CD14-positive monocyte (primary cell): ENCODE measurements around the gene BTBD7. TPM values are rescaled to one million over a fixed set of nuclear protein-coding genes. Genes with fewer than 3 reads are reported as not detected.

Source experiments
- DNase-seq, 3 donors: peaks; one replicate each; pipeline ENCODE4 v3.0.0-alpha.2; 2011 to 2022
- H2AFZ ChIP-seq: 2 replicates; pipeline ENCODE4 v1.6.0; 2012; ENCODE audit warnings: mild to moderate bottlenecking, low read depth, low read length, inconsistent platforms; ENCODE audit not compliant: insufficient read depth, poor library complexity, severe bottlenecking
- H3K27ac ChIP-seq, 2 donors: 1 replicate in 1 of 2; 2 replicates in 1 of 2; pipeline ENCODE4 v1.5.1; 2012 to 2013; ENCODE audit warnings: low read length in 2 of 2, control low read depth in 1 of 2, inconsistent platforms in 1 of 2, low read depth in 1 of 2, mild to moderate bottlenecking in 1 of 2
- H3K27me3 ChIP-seq, 2 donors: one replicate each; pipeline versions ENCODE4 v1.6.0 to v1.6.1; 2011 to 2013; ENCODE audit warnings: low read length in 2 of 2; ENCODE audit not compliant: control insufficient read depth in 2 of 2, insufficient read depth in 2 of 2
- H3K36me3 ChIP-seq, 2 donors: replicated peaks in 1 of 2; 1 replicate in 1 of 2; 2 replicates in 1 of 2; pipeline versions ENCODE4 v1.5.1 to v1.6.1; 2012 to 2013; ENCODE audit warnings: low read length in 2 of 2, control low read depth in 1 of 2, inconsistent platforms in 1 of 2, mild to moderate bottlenecking in 1 of 2; ENCODE audit not compliant: insufficient read depth in 2 of 2, control insufficient read depth in 1 of 2
- H3K4me1 ChIP-seq, 2 donors: 1 replicate in 1 of 2; 2 replicates in 1 of 2; pipeline versions ENCODE4 v1.5.1 to v1.6.1; 2012 to 2013; ENCODE audit warnings: low read length in 2 of 2, control low read depth in 1 of 2, inconsistent platforms in 1 of 2, mild to moderate bottlenecking in 1 of 2, moderate library complexity in 1 of 2; ENCODE audit not compliant: insufficient read depth in 2 of 2, control insufficient read depth in 1 of 2
- H3K4me2 ChIP-seq: replicated peaks from 2 replicates; pipeline ENCODE3; 2012; ENCODE audit warnings: low read length, moderate library complexity, mild to moderate bottlenecking; ENCODE audit not compliant: poor library complexity, severe bottlenecking; ENCODE audit errors: extremely low read depth
- H3K4me3 ChIP-seq, 3 experiments: fragments of 200-600 bp in 1 of 3; sonication (generic) in 1 of 3; replicated peaks in 1 of 3; 1 replicate in 2 of 3; 2 replicates in 1 of 3; pipeline ENCODE4 v1.5.1; 2011 to 2013; ENCODE audit warnings: low read length in 3 of 3, mild to moderate bottlenecking in 3 of 3, control low read depth in 2 of 3, low read depth in 2 of 3, inconsistent platforms in 1 of 3, moderate library complexity in 1 of 3
- H3K79me2 ChIP-seq: 2 replicates; pipeline ENCODE4 v1.6.0; 2012; ENCODE audit warnings: mild to moderate bottlenecking, control low read depth, inconsistent platforms, low read length, moderate library complexity; ENCODE audit not compliant: insufficient read depth
- H3K9ac ChIP-seq: 2 replicates; pipeline ENCODE4 v1.6.0; 2017; ENCODE audit warnings: low read length, mild to moderate bottlenecking; ENCODE audit not compliant: insufficient read depth, poor library complexity, severe bottlenecking
- H3K9me3 ChIP-seq, 2 donors: replicated peaks in 1 of 2; 1 replicate in 1 of 2; 2 replicates in 1 of 2; pipeline versions ENCODE4 v1.5.1 to v1.6.1; 2012 to 2013; ENCODE audit warnings: low read length in 2 of 2, control low read depth in 1 of 2; ENCODE audit not compliant: control insufficient read depth in 1 of 2, insufficient read depth in 1 of 2
- H4K20me1 ChIP-seq: 2 replicates; pipeline ENCODE4 v1.6.0; 2012; ENCODE audit warnings: mild to moderate bottlenecking, low read length, control low read depth, moderate library complexity; ENCODE audit not compliant: insufficient read depth
- H3K27ac Mint-ChIP-seq, 7 donors: one replicate each; pipeline ENCODE4 v1.8.0; 2020; ENCODE audit warnings: mild to moderate bottlenecking in 7 of 7, mixed read lengths in 7 of 7, moderate library complexity in 6 of 7, inconsistent platforms in 2 of 7
- H3K27me3 Mint-ChIP-seq, 3 donors: one replicate each; pipeline ENCODE4 v1.8.0; 2021 to 2022; ENCODE audit warnings: low read depth in 3 of 3, mild to moderate bottlenecking in 3 of 3, mixed read lengths in 3 of 3, moderate library complexity in 3 of 3, inconsistent platforms in 1 of 3
- H3K36me3 Mint-ChIP-seq, 2 donors: one replicate each; pipeline ENCODE4 v1.8.0; 2020; ENCODE audit warnings: mixed read lengths in 2 of 2, inconsistent platforms in 1 of 2, mild to moderate bottlenecking in 1 of 2
- H3K4me1 Mint-ChIP-seq: one replicate; pipeline ENCODE4 v1.8.0; 2020; ENCODE audit warnings: mild to moderate bottlenecking, mixed read lengths
- H3K4me3 Mint-ChIP-seq, 2 donors: one replicate each; pipeline ENCODE4 v1.8.0; 2020; ENCODE audit warnings: mild to moderate bottlenecking in 2 of 2, mixed read lengths in 2 of 2, moderate library complexity in 1 of 2
- H3K9me3 Mint-ChIP-seq, 7 donors: one replicate each; pipeline ENCODE4 v1.8.0; 2020 to 2022; ENCODE audit warnings: mixed read lengths in 7 of 7, mild to moderate bottlenecking in 6 of 7, moderate library complexity in 6 of 7, inconsistent platforms in 2 of 7
- WGBS: methylation state at CpG from one replicate; pipeline ENCODE4 v1.1.5; 2013; ENCODE audit warnings: missing lambda C conversion rate; ENCODE audit not compliant: insufficient coverage; 5-methylcytosine and 5-hydroxymethylcytosine counted together
- intact Hi-C, 2 donors: fragments of 100-400 bp; cut with micrococcal nuclease; formaldehyde crosslinking; loops; one replicate each; pipeline versions ENCODE4 v1.15.0 to v1.15.1; 2023
- polyA plus RNA-seq, 3 donors: library from polyadenylated mRNA; depleted of rRNA in 1 of 3; unstranded in 2 of 3; stranded (reverse) in 1 of 3; fragments of 300-500 nt in 2 of 3; fragments of >200 nt in 1 of 3; fragmentation: Illumina TruSeq in 2 of 3; gene quantifications; 1 replicate in 2 of 3; 2 replicates in 1 of 3; pipeline ENCODE4 v1.2.3, GENCODE V29; 2012 to 2021
- TF ChIP-seq, protein P1 (sequence below): fragments of 200-600 bp; IDR thresholded peaks from one replicate; pipeline ENCODE4 v1.8.0; 2022; ENCODE audit warnings: antibody characterized with exemption, mild to moderate bottlenecking

BTBD7 gene
- polyA plus RNA-seq, 3 donors = 8.3 to 8.6 (median 8.5) TPM

DNA sequence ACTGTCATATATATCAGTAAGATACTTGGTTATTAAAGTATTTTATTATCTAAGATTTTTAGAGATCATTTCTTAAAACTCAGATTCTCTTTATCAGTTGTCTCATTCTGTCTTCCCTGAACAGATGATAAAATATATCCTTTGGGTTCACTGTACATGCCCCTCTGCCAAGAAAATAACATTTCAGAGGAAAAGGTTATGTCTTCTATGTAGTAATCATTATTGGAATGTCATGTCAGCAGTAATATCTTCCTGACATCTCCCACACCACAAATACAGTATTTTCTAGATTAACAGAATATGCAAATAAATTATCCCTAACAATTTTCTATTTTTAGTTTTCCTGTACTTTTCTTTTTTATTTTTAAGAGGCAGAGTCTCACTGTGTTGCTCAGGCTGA lies 26.0 kb downstream of the BTBD7 start:
- Histone ChIP-seq H3K4me2 (no peak overlapping the region), H3K9ac (no peak overlapping the region), H3K4me1 (peaks cover 14 to 15% of the 10 kb centered on the region in 2 donors), H3K4me3 (no peak overlapping the region), H3K36me3 (no peaks in the 10 kb centered on the region), H3K9me3 (no peaks in the 10 kb centered on the region), H4K20me1 (peaks cover 96% of the 10 kb centered on the region), H2AFZ (no peak overlapping the region), H3K79me2 (peaks cover 93% of the 10 kb centered on the region), H3K27ac (no peak overlapping the region), H3K27me3 (no peaks in the 10 kb centered on the region)
- DNase-seq = no peak
- Mint-ChIP-seq H3K36me3 (peaks cover 0 to 12% of the 10 kb centered on the region in 2 donors), H3K4me3 (no peak overlapping the region), H3K27ac (peak overlapping the region in 3 of 7 donors; percentile 0 to 82 (median 10)), H3K4me1 (peaks cover 46% of the 10 kb centered on the region), H3K9me3 (no peaks in the 10 kb centered on the region), H3K27me3 (no peaks in the 10 kb centered on the region)
- TF ChIP-seq, protein P1, sequence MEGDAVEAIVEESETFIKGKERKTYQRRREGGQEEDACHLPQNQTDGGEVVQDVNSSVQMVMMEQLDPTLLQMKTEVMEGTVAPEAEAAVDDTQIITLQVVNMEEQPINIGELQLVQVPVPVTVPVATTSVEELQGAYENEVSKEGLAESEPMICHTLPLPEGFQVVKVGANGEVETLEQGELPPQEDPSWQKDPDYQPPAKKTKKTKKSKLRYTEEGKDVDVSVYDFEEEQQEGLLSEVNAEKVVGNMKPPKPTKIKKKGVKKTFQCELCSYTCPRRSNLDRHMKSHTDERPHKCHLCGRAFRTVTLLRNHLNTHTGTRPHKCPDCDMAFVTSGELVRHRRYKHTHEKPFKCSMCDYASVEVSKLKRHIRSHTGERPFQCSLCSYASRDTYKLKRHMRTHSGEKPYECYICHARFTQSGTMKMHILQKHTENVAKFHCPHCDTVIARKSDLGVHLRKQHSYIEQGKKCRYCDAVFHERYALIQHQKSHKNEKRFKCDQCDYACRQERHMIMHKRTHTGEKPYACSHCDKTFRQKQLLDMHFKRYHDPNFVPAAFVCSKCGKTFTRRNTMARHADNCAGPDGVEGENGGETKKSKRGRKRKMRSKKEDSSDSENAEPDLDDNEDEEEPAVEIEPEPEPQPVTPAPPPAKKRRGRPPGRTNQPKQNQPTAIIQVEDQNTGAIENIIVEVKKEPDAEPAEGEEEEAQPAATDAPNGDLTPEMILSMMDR = no peak
- intact Hi-C loops = no loop called here

DNA sequence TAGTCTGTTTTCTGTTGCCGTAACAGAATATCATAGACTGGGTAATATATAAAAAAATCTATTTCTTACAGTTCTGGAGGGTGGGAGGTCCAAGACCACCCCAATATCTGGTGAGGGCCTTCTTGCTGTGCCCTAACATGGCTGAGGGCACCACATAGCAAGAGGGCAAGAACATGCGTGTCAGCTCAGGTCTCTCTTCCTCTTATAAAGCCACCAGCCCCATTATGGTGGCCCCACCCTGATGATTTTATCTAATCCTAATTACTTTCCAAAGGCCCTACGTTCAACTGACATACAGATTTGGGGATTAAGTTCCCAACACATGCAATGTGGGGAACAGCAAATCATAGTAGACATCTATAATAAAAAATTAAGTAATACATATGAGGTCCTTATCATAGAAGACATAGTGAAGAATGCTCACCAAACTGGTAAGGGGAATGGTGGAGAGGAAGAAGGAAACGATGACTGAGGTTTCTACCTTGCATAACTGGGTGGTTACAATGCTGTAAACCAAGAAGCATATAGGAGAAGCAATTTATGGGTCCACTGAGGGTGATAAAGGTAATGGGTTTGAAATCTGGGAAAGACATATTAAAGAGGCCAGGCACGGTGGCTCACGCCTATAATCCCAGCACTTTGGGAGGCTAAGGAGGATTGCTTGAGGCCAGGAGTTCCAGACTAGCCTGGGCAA lies 27.0 kb downstream of the BTBD7 start:
- no peak overlapping the region for H2AFZ ChIP-seq
- no peaks in the 10 kb centered on the region for H3K9me3 ChIP-seq
- TF ChIP-seq, protein P1 = no peak
- H3K36me3 ChIP-seq = no peaks in the 10 kb centered on the region
- H3K9me3 Mint-ChIP-seq = no peaks in the 10 kb centered on the region
- H3K27ac Mint-ChIP-seq = peak overlapping the region; percentile 20 to 83 (median 58)
- no peaks in the 10 kb centered on the region for H3K27me3 Mint-ChIP-seq
- 0% methylated on average over 1 of the region's 6 CpGs for WGBS
- H3K9ac ChIP-seq = no peak overlapping the region
- peak overlapping the region; percentile 40 to 46 for H3K27ac ChIP-seq
- H3K27me3 ChIP-seq = no peaks in the 10 kb centered on the region
- no peak overlapping the region for H3K4me2 ChIP-seq
- H3K4me1 ChIP-seq = peaks cover 14 to 16% of the 10 kb centered on the region in 2 donors
- peak; percentile 23 to 63 (median 36) for DNase-seq
- peaks cover 0 to 13% of the 10 kb centered on the region in 2 donors for H3K36me3 Mint-ChIP-seq
- H3K4me1 Mint-ChIP-seq = peaks cover 51% of the 10 kb centered on the region
- H3K4me3 ChIP-seq = no peak overlapping the region
- intact Hi-C loops = no loop called here
- H4K20me1 ChIP-seq = peaks cover 99% of the 10 kb centered on the region
- H3K4me3 Mint-ChIP-seq = no peak overlapping the region
- H3K79me2 ChIP-seq = peaks cover 96% of the 10 kb centered on the region
